Choroid plexus epithelial cell (primary cell): ENCODE results near the gene LBH.

Source experiments
- DNase-seq: peaks from one replicate; pipeline ENCODE4 v3.0.0-alpha.2; 2010; ENCODE audit warnings: low read depth
- H3K4me3 ChIP-seq: 2 replicates; pipeline ENCODE4 v1.5.1; 2011; ENCODE audit warnings: low read depth, mild to moderate bottlenecking, control low read depth, low read length, moderate library complexity
- CTCF ChIP-seq: conservative IDR thresholded peaks from 2 replicates; pipeline ENCODE4 v1.5.1; 2011; ENCODE audit warnings: low read depth, mild to moderate bottlenecking, control low read depth, inconsistent platforms, low read length, moderate library complexity

LBH gene

GRCh38 chr2:30252723-30253701 is 21.7 kb downstream of the LBH start:
- H3K4me3 ChIP-seq, result no peak overlapping the region
- TF ChIP-seq CTCF, result no peak
- DNase-seq, result peak; percentile 93

- no peak for TF ChIP-seq CTCF
- DNase-seq, result no peak
- H3K4me3 ChIP-seq, result no peak overlapping the region
Measured at GRCh38 chr2:30253873-30254684, 22.7 kb downstream of the LBH start.

- DNase-seq, result no peak
- TF ChIP-seq CTCF, result no peak
- H3K4me3 ChIP-seq, result no peak overlapping the region
Measured at GRCh38 chr2:30254685-30255001, 23.3 kb downstream of the LBH start.

- no peak for DNase-seq
Measured at GRCh38 chr2:30255026-30255425, 23.7 kb downstream of the LBH start.

GRCh38 chr2:30255466-30256408 is 24.4 kb downstream of the LBH start:
- DNase-seq, result no peak
- H3K4me3 ChIP-seq, result no peak overlapping the region
- TF ChIP-seq CTCF, result no peak

More at GRCh38 chr2:30255026-30255425, 23.7 kb downstream of the LBH start:
- TF ChIP-seq CTCF, result no peak
- H3K4me3 ChIP-seq, result no peak overlapping the region
